K562 (cell line): Measurements from ENCODE around the gene ESR2. TPM values are rescaled to one million over a fixed set of nuclear protein-coding genes. Genes with fewer than 3 reads are reported as not detected.
"Not testable (repeated sequence)": the region's sequence is repeated elsewhere in the genome, so short reads cannot be mapped to it uniquely, and the experiment has no call there.

Experiments used
- ATAC-seq: fragments of 200-7000 bp; cut with Tn5 transposase; 3 replicates; pipeline ENCODE4 v1.9.1; 2020; ENCODE audit warnings: moderate library complexity
- BruUV-seq: library from RNA; stranded (reverse); fragments of 400-500 nt; replicated peaks from 2 replicates; lab custom pipeline; 2021; lab: Mats Ljungman, UMichigan
- CTCF ChIA-PET: fragments of 300-600 bp; formaldehyde crosslinking; extraction: SDS; loops from one replicate; lab custom pipeline; 2021; ENCODE audit warnings: low intra/inter-chr PET ratio; lab: Yijun Ruan, JAX
- POLR2A ChIA-PET: fragments of 300-600, 350-650 bp; sonication (Branson Sonifier 250); formaldehyde crosslinking; extraction: SDS; loops from one replicate; lab custom pipeline; 2021; ENCODE audit warnings: antibody characterized with exemption, inconsistent platforms; lab: Yijun Ruan, JAX
- DNase-seq, 4 experiments: peaks; one replicate each; pipeline versions ENCODE4 v3.0.0 to v3.0.0-alpha.2; 2011 to 2018; ENCODE audit warnings: low spot score in 3 of 4, mixed read lengths in 3 of 4; ENCODE audit errors: extremely low read depth in 1 of 4
- FAIRE-seq: peaks from 2 replicates; lab custom pipeline; 2011; peaks lifted over from hg19 to GRCh38; lab: Jason Lieb, UNC
- H2AFZ ChIP-seq: 2 replicates; pipeline ENCODE4 v1.6.0; 2011; ENCODE audit warnings: low read depth, low read length, control low read depth, inconsistent platforms
- H3K27ac ChIP-seq: fragments of 200-600 bp; 3 replicates; pipeline ENCODE4 v1.8.0; 2011; ENCODE audit warnings: low read depth, mild to moderate bottlenecking, control low read depth, inconsistent platforms, low read length, moderate library complexity, mixed read lengths; ENCODE audit errors: extremely low read depth
- H3K27me3 ChIP-seq, 2 experiments: fragments of 300-600 bp in 1 of 2; 2 replicates in 1 of 2; 3 replicates in 1 of 2; pipeline versions ENCODE4 v1.6.0 to v1.8.0; 2011; ENCODE audit warnings: inconsistent platforms in 2 of 2, low read length in 2 of 2, mild to moderate bottlenecking in 1 of 2, mixed read lengths in 1 of 2, moderate library complexity in 1 of 2; ENCODE audit not compliant: control insufficient read depth in 2 of 2, insufficient read depth in 2 of 2
- H3K36me3 ChIP-seq: fragments of 300-600 bp; 3 replicates; pipeline ENCODE4 v1.8.0; 2011; ENCODE audit warnings: mild to moderate bottlenecking, low read length, inconsistent platforms; ENCODE audit not compliant: control insufficient read depth, insufficient read depth
- H3K4me1 ChIP-seq, 2 experiments: fragments of 200-600 bp in 1 of 2; replicated peaks in 1 of 2; 2 replicates in 1 of 2; 3 replicates in 1 of 2; pipeline versions ENCODE4 v1.5.1 to v1.8.0; 2011; ENCODE audit warnings: inconsistent platforms in 2 of 2, low read length in 2 of 2, mild to moderate bottlenecking in 1 of 2, mixed read lengths in 1 of 2, moderate library complexity in 1 of 2; ENCODE audit not compliant: control insufficient read depth in 2 of 2, insufficient read depth in 2 of 2
- H3K4me2 ChIP-seq: 2 replicates; pipeline ENCODE4 v1.6.1; 2011; ENCODE audit warnings: low read length, control low read depth, inconsistent platforms, mixed read lengths; ENCODE audit not compliant: insufficient read depth
- H3K4me3 ChIP-seq: fragments of 200-600 bp; sonication (generic), shearing (Covaris generic); 2 replicates; pipeline ENCODE4 v1.5.1; 2016; ENCODE audit warnings: control low read depth, inconsistent platforms
- H3K79me2 ChIP-seq: fragments of 200-600 bp; 3 replicates; pipeline ENCODE4 v1.8.0; 2011; ENCODE audit warnings: low read length, inconsistent platforms; ENCODE audit not compliant: control insufficient read depth, insufficient read depth
- H3K9ac ChIP-seq, 2 experiments: 2 replicates each; pipeline versions ENCODE4 v1.6.0 to v1.6.1; 2011; ENCODE audit warnings: low read depth in 2 of 2, low read length in 2 of 2, control low read depth in 1 of 2, inconsistent platforms in 1 of 2, mild to moderate bottlenecking in 1 of 2, mixed read lengths in 1 of 2; ENCODE audit not compliant: insufficient read depth in 1 of 2
- H3K9me1 ChIP-seq: one replicate; pipeline ENCODE4 v1.6.0; 2011; ENCODE audit warnings: inconsistent platforms, mild to moderate bottlenecking, low read length, moderate library complexity; ENCODE audit not compliant: control insufficient read depth, insufficient read depth
- H3K9me3 ChIP-seq: replicated peaks from 2 replicates; pipeline ENCODE4 v1.5.1; 2011; ENCODE audit warnings: low read depth, low read length, inconsistent platforms; ENCODE audit not compliant: control insufficient read depth, insufficient read depth
- H4K20me1 ChIP-seq: replicated peaks from 2 replicates; pipeline ENCODE4 v1.6.1; 2011; ENCODE audit warnings: low read length, inconsistent platforms, mixed read lengths; ENCODE audit not compliant: control insufficient read depth, insufficient read depth
- BRCA1 ChIP-seq, 2 experiments: fragments of 450-650 bp in 1 of 2; sonication (generic) in 1 of 2; formaldehyde crosslinking in 1 of 2; IDR thresholded peaks; 2 replicates each; pipeline versions ENCODE4 v1.5.0 to v1.6.1; 2017 to 2020; ENCODE audit warnings: mild to moderate bottlenecking in 1 of 2, missing genetic modification reagents in 1 of 2
- C11orf30 ChIP-seq: fragments of 450-650 bp; IDR thresholded peaks from 2 replicates; pipeline ENCODE4 v1.6.1; 2016; ENCODE audit warnings: low read depth, mild to moderate bottlenecking
- CHD4 ChIP-seq: fragments of 200-600 bp; sonication (generic); IDR thresholded peaks from 3 replicates; pipeline ENCODE4 v1.6.1; 2012; ENCODE audit warnings: low read depth, mild to moderate bottlenecking, mixed read lengths, low read length, inconsistent platforms; ENCODE audit not compliant: insufficient read depth, insufficient replicate concordance, poor library complexity, severe bottlenecking
- EWSR1 ChIP-seq: fragments of 450-650 bp; IDR thresholded peaks from 2 replicates; pipeline ENCODE4 v1.6.1; 2018; ENCODE audit warnings: borderline replicate concordance, mild to moderate bottlenecking, low read depth, moderate library complexity; ENCODE audit not compliant: partially characterized antibody
- HMG20A ChIP-seq: fragments of 450-650 bp; formaldehyde crosslinking; conservative IDR thresholded peaks from 2 replicates; pipeline ENCODE4 v1.4.0; 2020; ENCODE audit warnings: mild to moderate bottlenecking, mixed read lengths
- MAFF ChIP-seq: IDR thresholded peaks from 2 replicates; pipeline ENCODE4 v1.6.1; 2012; ENCODE audit warnings: low read length, improper control_type of control experiment
- MAFK ChIP-seq: IDR thresholded peaks from 2 replicates; pipeline ENCODE4 v1.6.1; 2011; ENCODE audit warnings: low read length, improper control_type of control experiment
- PTTG1 ChIP-seq: fragments of 450-650 bp; IDR thresholded peaks from 2 replicates; pipeline ENCODE4 v1.6.1; 2016; ENCODE audit warnings: low read depth, mild to moderate bottlenecking, missing genetic modification characterization, missing compliant biosample characterization
- SRSF7 ChIP-seq: fragments of 200-400 bp; formaldehyde crosslinking; optimal IDR thresholded peaks from 2 replicates; pipeline ENCODE3; 2017; ENCODE audit warnings: mild to moderate bottlenecking, low read depth, low read length
- TARDBP ChIP-seq: fragments of 450-650 bp; IDR thresholded peaks from 2 replicates; pipeline ENCODE4 v1.6.1; 2016
- ZC3H8 ChIP-seq: fragments of 450-650 bp; IDR thresholded peaks from 2 replicates; pipeline ENCODE4 v1.6.1; 2017
- ZNF316 ChIP-seq: fragments of 450-650 bp; IDR thresholded peaks from 2 replicates; pipeline ENCODE4 v1.6.1; 2016
- ZNF668 ChIP-seq: fragments of 250-450 bp; sonication (Bioruptor Pico); IDR thresholded peaks from 2 replicates; pipeline ENCODE4 v1.8.0; 2022; ENCODE audit warnings: mild to moderate bottlenecking, inconsistent platforms
- WGBS: fragments of 100-300 bp; shearing (Covaris generic); methylation state at CpG from one replicate; pipeline ENCODE4 v1.1.6; 2016; ENCODE audit warnings: low coverage, mixed read lengths; ENCODE audit not compliant: insufficient coverage; ENCODE audit errors: missing lambda C conversion rate; 5-methylcytosine and 5-hydroxymethylcytosine counted together
- in situ Hi-C: fragments of 300-500 bp; cut with MboI; formaldehyde crosslinking; loops from 4 replicates; pipeline ENCODE4 v1.15.0; 2018; ENCODE audit warnings: inconsistent platforms, mixed read lengths
- intact Hi-C: fragments of 100-400 bp; cut with micrococcal nuclease; formaldehyde crosslinking; loops from 2 replicates; pipeline ENCODE4 v1.14.2; 2022
- polyA plus RNA-seq, 8 experiments: library from polyadenylated mRNA; depleted of rRNA in 4 of 8; stranded (reverse) in 5 of 8; unstranded in 3 of 8; fragments of >200 nt; fragmentation: Nextera tagmentation in 2 of 8; fragmentation: Illumina TruSeq in 1 of 8; extraction: Ambion mirVana in 2 of 8; extraction: Trizol in 1 of 8; gene quantifications; 2 replicates each; pipeline versions ENCODE4 v1.2.1 to v1.2.3, GENCODE V29; 2011 to 2014; ENCODE audit warnings: inconsistent platforms in 1 of 8, missing spikeins in 1 of 8
- total RNA-seq, 7 experiments: library from RNA; depleted of rRNA in 6 of 7; stranded (reverse); fragments of >200 nt in 6 of 7; fragmentation: Illumina TruSeq in 2 of 7; extraction: Trizol in 2 of 7; gene quantifications; 2 replicates each; pipeline versions ENCODE4 v1.2.1 to v1.2.3, GENCODE V29; 2011 to 2021; ENCODE audit warnings: low replicate concordance in 1 of 7

The ESR2 gene
- total and polyA plus RNA-seq, 9 of the 15 experiments (the other 6 are each of a cell fraction or from before 2014, with no cell fraction given): 0.07 to 3.8 (median 2.0) TPM

- ATAC-seq (no peak), FAIRE-seq (no peak), DNase-seq (no peak)
- Histone ChIP-seq H3K79me2 (no peaks in the 10 kb centered on the region), H3K4me2 (no peak overlapping the region), H3K9me1 (no peaks in the 10 kb centered on the region), H3K36me3 (no peaks in the 10 kb centered on the region), H3K9me3 (no peaks in the 10 kb centered on the region), H3K4me3 (no peak overlapping the region), H3K9ac (no peak overlapping the region), H4K20me1 (no peaks in the 10 kb centered on the region), H3K27ac (no peak overlapping the region), H3K27me3 (no peaks in the 10 kb centered on the region), H3K4me1 (no peaks in the 10 kb centered on the region), H2AFZ (no peak overlapping the region)
- intact Hi-C loops (no loop called here), in situ Hi-C loops (loop anchor here (25.0 kb wide), 2 partner anchors 312 to 937 kb away; no protein-coding TSS in a partner anchor)
- 0% methylated on average over 1 of the region's 1 CpG for WGBS
- TF ChIP-seq MAFF (peak; percentile 63), PTTG1 (no peak), CHD4 (no peak), MAFK (peak; percentile 47; the same call in 1 of the 2 replicates), ZNF668 (no peak), EWSR1 (no peak), HMG20A (no peak), C11orf30 (peak; percentile 56; the same call in 1 of the 2 replicates), SRSF7 (no peak), ZNF316 (peak; percentile 71), ZC3H8 (no peak), BRCA1 (IDR thresholded peaks at IDR 0.05) (no peak), BRCA1 (CRISPR knock-in tag; IDR thresholded peaks at IDR 0.05) (no peak), TARDBP (no peak)
- CTCF ChIA-PET: no interaction called here
- POLR2A ChIA-PET: no interaction called here
- no TSS peak for BruUV-seq
These were observed 30.3 kb upstream of the ESR2 start for GRCh38 chr14:64324461-64324860.

- H3K4me3 ChIP-seq, ATAC-seq, FAIRE-seq, BruUV-seq, H3K9ac ChIP-seq, CTCF ChIA-PET, DNase-seq, H3K79me2 ChIP-seq, H3K9me3 ChIP-seq, H3K4me1 ChIP-seq, H3K27ac ChIP-seq, H4K20me1 ChIP-seq, H2AFZ ChIP-seq, intact Hi-C loops, H3K36me3 ChIP-seq, H3K9me1 ChIP-seq, H3K4me2 ChIP-seq, H3K27me3 ChIP-seq: not testable (repeated sequence)
- WGBS: 0% methylated on average over 3 of the region's 5 CpGs
- in situ Hi-C loops: loop anchor here (25.0 kb wide), 2 partner anchors 308 to 933 kb away; no protein-coding TSS in a partner anchor
- POLR2A ChIA-PET: interaction anchor here (1.3 kb wide), 1 partner anchor 74 kb away, joined by 4 read pairs; no protein-coding TSS in a partner anchor
These were observed 26.2 kb upstream of the ESR2 start for GRCh38 chr14:64320362-64320761.
